ENCODE measurements around the gene TCP11L2.
A peak's percentile ranks its signal among the peaks of the same experiment; 100 is the strongest.

Gene TCP11L2

DNA sequence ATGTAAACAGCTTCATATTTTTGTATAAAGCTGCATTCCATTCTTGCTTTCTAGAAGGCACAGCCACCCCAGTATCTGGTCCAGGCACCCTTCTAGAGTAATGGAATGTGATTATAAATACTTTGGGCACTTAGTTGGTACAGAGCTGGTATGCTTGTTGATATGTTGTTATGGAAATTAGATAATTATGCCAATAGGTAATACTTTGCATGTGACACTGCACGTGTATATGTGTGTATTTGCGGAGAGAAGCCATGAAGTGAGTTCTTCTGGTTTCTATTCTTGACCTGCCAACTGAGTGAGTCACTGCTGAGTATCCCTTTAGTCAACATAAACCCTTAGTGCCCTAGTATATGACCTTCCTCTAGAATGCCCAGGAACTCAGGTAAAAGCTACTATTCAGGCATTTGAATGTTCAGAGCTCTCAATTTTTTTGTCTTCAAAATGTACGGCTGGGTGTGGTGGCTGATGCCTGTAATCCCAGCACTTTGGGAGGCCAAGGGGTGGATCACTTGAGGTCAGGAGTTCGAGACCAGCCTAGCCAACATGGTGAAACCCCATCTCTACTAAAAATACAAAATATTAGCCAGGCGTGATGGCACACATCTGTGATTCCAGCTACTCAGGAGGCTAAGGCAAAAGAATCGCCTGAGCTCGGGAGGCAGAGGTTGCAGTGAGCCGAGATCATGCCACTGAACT is 6.2 kb upstream of the TCP11L2 start:
- Histone ChIP-seq H3K27ac (ENCODE audit: low read length) (no peak overlapping the region), H3K4me3 (ENCODE audit: low read length in 2 of 2) (no peak overlapping the region), H3K9ac (ENCODE audit: low read length in 2 of 2) (no peak overlapping the region), H3K27me3 (ENCODE audit: control insufficient read depth in 1 of 2, insufficient read depth in 2 of 2, low read length in 2 of 2) (no peaks in the 10 kb centered on the region), H3K4me1 (ENCODE audit: control insufficient read depth, insufficient read depth, low read length) (peaks cover 7% of the 10 kb centered on the region), H3K9me3 (ENCODE audit: control insufficient read depth in 2 of 2, low read length in 2 of 2) (no peaks in the 10 kb centered on the region), H3K36me3 (ENCODE audit: control insufficient read depth in 2 of 2, insufficient read depth in 2 of 2, low read length in 2 of 2) (no peaks in the 10 kb centered on the region)

DNA sequence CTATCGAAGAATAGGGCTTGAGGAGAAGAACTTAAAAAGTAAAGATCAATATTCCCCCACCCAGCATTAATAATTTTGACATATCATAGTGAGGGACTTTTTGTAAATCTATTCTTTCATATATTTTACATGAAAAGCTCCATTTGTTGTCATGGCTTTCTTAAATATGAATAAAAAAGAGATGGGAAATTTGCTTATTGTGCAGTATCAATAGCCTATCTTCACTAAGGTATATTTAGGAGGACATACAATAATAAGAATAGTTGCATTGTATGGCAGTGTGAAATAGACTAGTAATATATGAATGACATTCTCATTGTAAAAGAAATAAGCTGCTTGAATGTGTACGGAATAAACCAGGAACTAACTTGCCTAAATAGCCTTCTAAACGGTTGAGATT is 5.5 kb upstream of the TCP11L2 start:
- no peak overlapping the region for H3K27ac ChIP-seq (ENCODE audit: low read length)

GRCh38 chr12:106297681-106298080 is 4.9 kb upstream of the TCP11L2 start:
- Histone ChIP-seq H3K4me1 (ENCODE audit: control insufficient read depth, insufficient read depth, low read length) (peaks cover 15% of the 10 kb centered on the region), H3K36me3 (ENCODE audit: control insufficient read depth in 2 of 2, insufficient read depth in 2 of 2, low read length in 2 of 2) (no peaks in the 10 kb centered on the region), H3K9me3 (ENCODE audit: control insufficient read depth in 2 of 2, low read length in 2 of 2) (no peaks in the 10 kb centered on the region), H3K4me3 (ENCODE audit: low read length in 2 of 2) (no peak overlapping the region), H3K9ac (ENCODE audit: low read length in 2 of 2) (no peak overlapping the region), H3K27me3 (ENCODE audit: control insufficient read depth in 1 of 2, insufficient read depth in 2 of 2, low read length in 2 of 2) (no peaks in the 10 kb centered on the region), H3K27ac (ENCODE audit: low read length) (no peak overlapping the region)

More for the DNA sequence above, 5.5 kb upstream of the TCP11L2 start:
- no peak overlapping the region for H3K9ac ChIP-seq (ENCODE audit: low read length in 2 of 2)
- peaks cover 15% of the 10 kb centered on the region for H3K4me1 ChIP-seq (ENCODE audit: control insufficient read depth, insufficient read depth, low read length)
- no peaks in the 10 kb centered on the region for H3K36me3 ChIP-seq (ENCODE audit: control insufficient read depth in 2 of 2, insufficient read depth in 2 of 2, low read length in 2 of 2)
- no peaks in the 10 kb centered on the region for H3K27me3 ChIP-seq (ENCODE audit: control insufficient read depth in 1 of 2, insufficient read depth in 2 of 2, low read length in 2 of 2)
- no peaks in the 10 kb centered on the region for H3K9me3 ChIP-seq (ENCODE audit: control insufficient read depth in 2 of 2, low read length in 2 of 2)
- no peak overlapping the region for H3K4me3 ChIP-seq (ENCODE audit: low read length in 2 of 2)

- H3K27ac ChIP-seq (ENCODE audit: low read length), result no peak overlapping the region
These were observed 3.2 kb upstream of the TCP11L2 start for GRCh38 chr12:106299202-106299774.

GRCh38 chr12:106300761-106301160 is 1.8 kb upstream of the TCP11L2 start:
- Histone ChIP-seq H3K4me1 (ENCODE audit: control insufficient read depth, insufficient read depth, low read length) (peaks cover 37% of the 10 kb centered on the region), H3K36me3 (ENCODE audit: control insufficient read depth in 2 of 2, insufficient read depth in 2 of 2, low read length in 2 of 2) (no peaks in the 10 kb centered on the region), H3K27ac (ENCODE audit: low read length) (no peak overlapping the region), H3K4me3 (ENCODE audit: low read length in 2 of 2) (no peak overlapping the region), H3K9me3 (ENCODE audit: control insufficient read depth in 2 of 2, low read length in 2 of 2) (no peaks in the 10 kb centered on the region), H3K9ac (ENCODE audit: low read length in 2 of 2) (no peak overlapping the region), H3K27me3 (ENCODE audit: control insufficient read depth in 1 of 2, insufficient read depth in 2 of 2, low read length in 2 of 2) (no peaks in the 10 kb centered on the region)

More at GRCh38 chr12:106299202-106299774, 3.2 kb upstream of the TCP11L2 start:
- Histone ChIP-seq H3K4me3 (ENCODE audit: low read length in 2 of 2) (no peak overlapping the region), H3K4me1 (ENCODE audit: control insufficient read depth, insufficient read depth, low read length) (peaks cover 26% of the 10 kb centered on the region), H3K9me3 (ENCODE audit: control insufficient read depth in 2 of 2, low read length in 2 of 2) (no peaks in the 10 kb centered on the region), H3K36me3 (ENCODE audit: control insufficient read depth in 2 of 2, insufficient read depth in 2 of 2, low read length in 2 of 2) (no peaks in the 10 kb centered on the region), H3K9ac (ENCODE audit: low read length in 2 of 2) (no peak overlapping the region), H3K27me3 (ENCODE audit: control insufficient read depth in 1 of 2, insufficient read depth in 2 of 2, low read length in 2 of 2) (no peaks in the 10 kb centered on the region)

DNA sequence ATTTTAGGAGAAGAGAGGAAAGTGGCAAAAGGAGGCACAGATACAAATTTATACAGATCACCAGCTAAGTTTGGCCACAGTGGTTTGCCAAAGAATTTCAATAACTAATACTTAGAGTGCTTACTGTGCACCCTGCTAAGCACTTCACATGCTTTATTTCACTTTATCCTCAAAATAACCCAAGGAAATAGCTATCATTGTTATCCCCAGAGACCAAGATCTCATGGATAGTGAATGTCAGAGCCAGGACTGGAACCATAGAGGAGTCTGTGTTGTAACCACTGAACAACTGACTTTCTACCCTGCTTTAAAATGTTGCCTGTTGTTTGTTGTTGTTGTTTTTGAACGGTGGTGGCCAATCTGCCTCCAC is 1.3 kb upstream of the TCP11L2 start:
- Histone ChIP-seq H3K9ac (ENCODE audit: low read length in 2 of 2) (peak overlapping the region in 1 of 2 donors; percentile 8), H3K36me3 (ENCODE audit: control insufficient read depth in 2 of 2, insufficient read depth in 2 of 2, low read length in 2 of 2) (no peaks in the 10 kb centered on the region), H3K4me1 (ENCODE audit: control insufficient read depth, insufficient read depth, low read length) (peaks cover 38% of the 10 kb centered on the region), H3K27me3 (ENCODE audit: control insufficient read depth in 1 of 2, insufficient read depth in 2 of 2, low read length in 2 of 2) (no peaks in the 10 kb centered on the region), H3K9me3 (ENCODE audit: control insufficient read depth in 2 of 2, low read length in 2 of 2) (no peaks in the 10 kb centered on the region), H3K4me3 (ENCODE audit: low read length in 2 of 2) (peak overlapping the region; percentile 19 to 84), H3K27ac (ENCODE audit: low read length) (peak overlapping the region; percentile 66)

DNA sequence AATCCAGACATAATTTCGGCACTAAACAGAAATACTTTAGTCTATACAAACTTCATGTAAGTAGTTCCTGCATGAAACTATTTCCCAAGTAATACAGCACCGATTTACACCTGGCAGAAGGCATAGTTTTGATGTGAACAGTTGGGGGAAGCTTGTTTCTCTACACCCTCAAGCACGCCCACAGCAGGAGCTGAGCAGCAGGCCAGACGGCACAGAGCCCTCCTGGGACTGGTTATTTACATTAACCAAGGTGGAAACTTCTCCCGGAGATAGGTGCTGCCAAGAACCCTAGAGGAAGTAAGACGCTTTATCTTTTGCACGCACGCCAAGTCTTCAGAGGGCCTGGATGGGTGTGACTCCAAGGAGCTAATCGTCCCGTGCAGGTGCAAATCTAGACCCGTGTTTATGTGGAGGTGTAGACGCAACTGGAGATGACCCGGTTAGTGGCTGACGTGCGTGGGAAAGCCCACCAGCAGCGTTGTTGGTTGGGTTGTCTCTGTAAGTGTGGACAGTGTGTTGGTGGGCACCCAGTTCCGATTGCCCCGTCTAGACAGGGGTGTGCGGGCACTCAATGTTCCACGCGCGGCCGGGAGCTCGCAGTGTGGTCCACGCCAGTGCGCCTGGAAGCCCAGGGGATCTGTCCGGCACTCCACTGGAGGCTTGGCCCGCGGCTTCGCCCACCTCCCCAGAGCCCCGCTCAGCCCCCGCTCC is 767 bp upstream of the TCP11L2 start:
- H3K4me3 ChIP-seq (ENCODE audit: low read length in 2 of 2), result peak overlapping the region; percentile 61 to 84
- peak overlapping the region; percentile 66 for H3K27ac ChIP-seq (ENCODE audit: low read length)
- no peaks in the 10 kb centered on the region for H3K36me3 ChIP-seq (ENCODE audit: control insufficient read depth in 2 of 2, insufficient read depth in 2 of 2, low read length in 2 of 2)
- H3K27me3 ChIP-seq (ENCODE audit: control insufficient read depth in 1 of 2, insufficient read depth in 2 of 2, low read length in 2 of 2), result no peaks in the 10 kb centered on the region
- peak overlapping the region; percentile 8 to 66 for H3K9ac ChIP-seq (ENCODE audit: low read length in 2 of 2)
- H3K4me1 ChIP-seq (ENCODE audit: control insufficient read depth, insufficient read depth, low read length), result peaks cover 38% of the 10 kb centered on the region
- no peaks in the 10 kb centered on the region for H3K9me3 ChIP-seq (ENCODE audit: control insufficient read depth in 2 of 2, low read length in 2 of 2)

DNA sequence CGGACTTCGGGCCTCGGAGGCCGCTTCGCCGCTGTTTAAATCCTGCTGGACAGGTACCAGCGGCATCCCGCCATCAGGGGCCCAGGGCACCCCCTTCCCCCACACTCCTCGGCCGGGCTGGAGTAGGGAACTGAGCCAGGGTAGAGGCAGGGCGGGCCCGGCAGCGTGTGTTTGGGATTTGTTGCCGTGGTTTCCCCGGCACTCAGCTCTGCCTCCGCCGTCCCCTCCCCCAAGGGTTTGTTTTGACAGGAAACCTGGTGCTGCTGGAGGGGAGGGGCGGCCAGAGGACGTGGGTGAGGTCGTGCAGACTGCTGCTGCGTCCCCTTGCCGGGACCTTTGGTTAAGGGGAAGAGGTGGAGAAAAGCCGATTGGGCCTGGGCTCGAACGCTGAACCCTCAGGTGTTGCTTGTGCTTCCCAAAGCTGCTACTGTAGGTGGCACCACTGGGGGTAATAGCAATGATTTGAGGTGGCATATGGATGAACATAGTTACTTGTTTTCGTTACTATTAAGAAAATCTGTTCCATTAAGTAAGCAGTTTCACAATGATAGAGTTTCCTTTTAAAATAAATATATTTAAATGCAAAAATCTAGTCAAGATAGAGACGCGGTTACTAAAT is 778 bp downstream of the TCP11L2 start:
- Histone ChIP-seq H3K36me3 (ENCODE audit: control insufficient read depth in 2 of 2, insufficient read depth in 2 of 2, low read length in 2 of 2) (no peaks in the 10 kb centered on the region), H3K27me3 (ENCODE audit: control insufficient read depth in 1 of 2, insufficient read depth in 2 of 2, low read length in 2 of 2) (no peaks in the 10 kb centered on the region), H3K9ac (ENCODE audit: low read length in 2 of 2) (peak overlapping the region; percentile 86 to 93), H3K9me3 (ENCODE audit: control insufficient read depth in 2 of 2, low read length in 2 of 2) (no peaks in the 10 kb centered on the region), H3K4me1 (ENCODE audit: control insufficient read depth, insufficient read depth, low read length) (peaks cover 48% of the 10 kb centered on the region), H3K4me3 (ENCODE audit: low read length in 2 of 2) (peak overlapping the region; percentile 90 to 97), H3K27ac (ENCODE audit: low read length) (peak overlapping the region; percentile 96)

- peak overlapping the region; percentile 90 to 97 for H3K4me3 ChIP-seq (ENCODE audit: low read length in 2 of 2)
- no peaks in the 10 kb centered on the region for H3K9me3 ChIP-seq (ENCODE audit: control insufficient read depth in 2 of 2, low read length in 2 of 2)
- H3K36me3 ChIP-seq (ENCODE audit: control insufficient read depth in 2 of 2, insufficient read depth in 2 of 2, low read length in 2 of 2), result no peaks in the 10 kb centered on the region
- H3K27ac ChIP-seq (ENCODE audit: low read length), result peak overlapping the region; percentile 96
- peak overlapping the region; percentile 6 to 86 for H3K9ac ChIP-seq (ENCODE audit: low read length in 2 of 2)
- H3K27me3 ChIP-seq (ENCODE audit: control insufficient read depth in 1 of 2, insufficient read depth in 2 of 2, low read length in 2 of 2), result no peaks in the 10 kb centered on the region
- peaks cover 51% of the 10 kb centered on the region for H3K4me1 ChIP-seq (ENCODE audit: control insufficient read depth, insufficient read depth, low read length)
These were observed 1.5 kb downstream of the TCP11L2 start for GRCh38 chr12:106304001-106304421.

- Histone ChIP-seq H3K4me3 (ENCODE audit: low read length in 2 of 2) (peak overlapping the region in 1 of 2 donors; percentile 36), H3K36me3 (ENCODE audit: control insufficient read depth in 2 of 2, insufficient read depth in 2 of 2, low read length in 2 of 2) (no peaks in the 10 kb centered on the region), H3K4me1 (ENCODE audit: control insufficient read depth, insufficient read depth, low read length) (peaks cover 51% of the 10 kb centered on the region), H3K9me3 (ENCODE audit: control insufficient read depth in 2 of 2, low read length in 2 of 2) (no peaks in the 10 kb centered on the region), H3K9ac (ENCODE audit: low read length in 2 of 2) (no peak overlapping the region), H3K27ac (ENCODE audit: low read length) (peak overlapping the region; percentile 96), H3K27me3 (ENCODE audit: control insufficient read depth in 1 of 2, insufficient read depth in 2 of 2, low read length in 2 of 2) (no peaks in the 10 kb centered on the region)
These were observed 2.3 kb downstream of the TCP11L2 start for GRCh38 chr12:106304797-106305196.
